Right ventricle myocardium superior (tissue), 1 donor: ENCODE results near the gene BRINP3. TPM values are rescaled to one million over a fixed set of nuclear protein-coding genes. Genes with fewer than 3 reads are reported as not detected.

Experiments used
- ATAC-seq: fragments of 200-7000 bp; cut with Tn5 transposase; one replicate; pipeline ENCODE4 v1.9.1; 2020; ENCODE audit warnings: mild to moderate bottlenecking; ENCODE audit not compliant: poor library complexity
- DNase-seq: peaks from one replicate; pipeline ENCODE4 v3.0.0-alpha.2; 2020
- intact Hi-C: fragments of 100-400 bp; cut with DNase I; formaldehyde crosslinking; loops from one replicate; pipeline ENCODE4 v1.11.2; 2022
- total RNA-seq: library from RNA; stranded (reverse); fragmentation: NEBNext Ultra II Directional; extraction: Animal tissue kit (Norgen Biotek cat#: 25700); gene quantifications from one replicate; pipeline ENCODE4 v1.2.1, GENCODE V29; 2021
- donor health status: DM: no; HTN: yes; CAD: no; lungs with severe emphysema.

BRINP3 gene
- total RNA-seq, 1 donor from 2014 or later = 0.05 TPM

GRCh38 chr1:190344454-190344853 is 133.2 kb downstream of the BRINP3 start:
- intact Hi-C loops = no loop called here
- DNase-seq (no peak), ATAC-seq (no peak)

GRCh38 chr1:190338829-190339228 is 138.8 kb downstream of the BRINP3 start:
- ATAC-seq = no peak
- no peak for DNase-seq
- intact Hi-C loops = no loop called here

DNA sequence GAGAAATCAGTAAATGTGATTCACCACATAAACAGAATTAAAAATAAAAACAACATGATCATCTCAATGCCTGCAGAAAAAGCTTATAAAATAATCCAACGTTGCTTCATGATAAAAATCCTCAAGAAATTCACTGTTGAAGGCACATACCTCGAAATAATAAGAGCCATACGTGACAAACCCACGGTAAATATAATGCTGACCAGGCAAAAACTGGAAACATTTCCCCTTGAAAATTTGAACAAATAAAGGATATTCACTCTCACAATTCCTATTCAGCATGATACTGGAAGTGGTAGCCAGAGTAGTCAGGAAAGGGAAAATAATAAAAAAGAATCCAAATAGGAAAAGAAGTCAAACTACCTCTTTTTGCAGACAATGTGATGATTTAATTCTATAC is 148.8 kb downstream of the BRINP3 start:
- intact Hi-C loops = no loop called here
- ATAC-seq = no peak
- DNase-seq = no peak

- intact Hi-C loops = no loop called here
- DNase-seq (no peak), ATAC-seq (no peak)
Measured at GRCh38 chr1:190328361-190328760, 149.3 kb downstream of the BRINP3 start.

DNA sequence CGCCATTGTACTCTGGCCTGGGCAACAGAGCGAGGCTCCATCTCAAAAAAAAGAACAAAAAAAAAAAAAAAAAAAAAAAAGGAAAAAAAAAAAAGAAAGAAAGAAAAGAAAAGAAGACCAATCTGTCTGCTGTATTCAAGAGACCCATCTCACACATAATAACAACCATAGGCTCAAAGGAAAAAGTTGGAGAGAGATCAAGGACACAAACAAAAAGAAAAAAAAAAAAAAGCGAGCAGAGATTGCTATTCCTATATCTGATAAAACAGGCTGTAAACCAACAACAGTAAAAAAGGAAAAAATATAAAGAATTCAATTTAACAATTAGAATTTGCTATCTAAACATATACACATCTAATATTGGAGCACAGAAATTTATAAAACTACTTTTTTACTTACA is 150.4 kb downstream of the BRINP3 start:
- intact Hi-C loops = no loop called here
- DNase-seq (no peak), ATAC-seq (no peak)

GRCh38 chr1:190323530-190323929 is 154.1 kb downstream of the BRINP3 start:
- intact Hi-C loops = no loop called here
- DNase-seq (no peak), ATAC-seq (no peak)

DNA sequence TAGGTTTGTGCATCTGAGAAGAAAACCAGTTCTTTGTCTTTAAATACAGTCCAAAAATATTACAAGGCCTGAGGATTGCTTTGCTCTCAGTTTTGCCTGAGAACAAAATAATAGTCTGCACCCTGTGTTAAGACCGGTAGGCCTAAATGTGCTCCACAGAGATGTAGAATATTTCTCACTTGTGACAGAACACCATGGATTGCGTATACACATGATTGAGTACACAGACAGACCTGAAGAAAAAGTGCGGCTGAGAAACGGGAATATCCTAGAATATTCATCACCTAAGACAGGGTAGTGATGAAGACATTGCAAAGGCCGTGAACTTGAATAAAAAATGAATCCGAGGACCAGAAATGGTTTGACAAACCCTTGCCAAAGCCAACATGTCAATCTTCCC is 155.4 kb downstream of the BRINP3 start:
- no peak for DNase-seq
- ATAC-seq = no peak
- intact Hi-C loops = no loop called here

DNA sequence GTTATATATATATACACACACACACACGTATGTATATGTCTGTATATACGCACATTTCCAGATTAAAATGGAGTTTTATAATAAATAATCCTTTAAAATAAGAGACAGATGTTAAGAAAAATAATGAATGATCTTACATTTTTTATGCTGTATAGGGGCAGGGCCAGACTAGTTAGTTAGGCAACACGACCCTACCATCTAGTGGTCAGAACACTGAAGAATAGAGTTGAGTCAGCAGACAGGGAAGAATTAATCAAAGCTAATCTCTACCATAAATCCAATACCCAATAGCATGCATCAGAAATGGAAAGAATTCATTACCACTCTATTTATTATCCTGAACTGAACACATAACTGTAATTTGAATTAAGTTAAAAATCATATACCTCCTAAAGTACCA is 156.7 kb downstream of the BRINP3 start:
- intact Hi-C loops = no loop called here
- ATAC-seq = no peak

GRCh38 chr1:190312763-190313162 is 164.9 kb downstream of the BRINP3 start:
- intact Hi-C loops = no loop called here
- DNase-seq = no peak
- no peak for ATAC-seq

More for the DNA sequence above, 156.7 kb downstream of the BRINP3 start:
- no peak for DNase-seq

- DNase-seq = no peak
- ATAC-seq = no peak
- intact Hi-C loops = no loop called here
Measured at GRCh38 chr1:190303501-190303900, 174.2 kb downstream of the BRINP3 start.

GRCh38 chr1:190296453-190296852 is 181.2 kb downstream of the BRINP3 start:
- intact Hi-C loops = no loop called here
- DNase-seq (no peak), ATAC-seq (no peak)

GRCh38 chr1:190289897-190290296 is 187.8 kb downstream of the BRINP3 start:
- intact Hi-C loops = no loop called here
- ATAC-seq = no peak
- no peak for DNase-seq

GRCh38 chr1:190286111-190286510 is 191.6 kb downstream of the BRINP3 start:
- no peak for DNase-seq
- intact Hi-C loops = no loop called here
- ATAC-seq = no peak

DNA sequence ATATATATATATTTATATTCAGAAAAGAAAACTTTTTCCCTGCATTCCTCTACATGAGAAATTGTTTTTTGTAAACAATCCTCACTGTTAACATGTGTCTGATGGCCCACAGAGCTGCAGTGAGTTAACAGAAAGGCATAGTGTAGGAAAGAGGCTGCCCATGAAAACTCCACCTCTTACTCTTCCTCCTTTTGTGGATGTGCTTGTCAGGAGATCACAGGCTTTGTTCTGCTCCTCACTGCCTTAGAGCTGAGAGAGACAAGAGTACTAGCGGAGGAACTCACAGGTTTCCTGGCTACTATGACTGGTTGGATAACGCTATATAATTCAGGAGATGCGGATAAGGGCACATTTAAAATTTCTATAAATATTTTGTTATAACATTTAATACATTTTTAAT is 200.6 kb downstream of the BRINP3 start:
- intact Hi-C loops = no loop called here
- ATAC-seq = no peak
- DNase-seq = no peak

GRCh38 chr1:190274721-190275120 is 202.9 kb downstream of the BRINP3 start:
- no peak for DNase-seq
- intact Hi-C loops = no loop called here
- no peak for ATAC-seq

DNA sequence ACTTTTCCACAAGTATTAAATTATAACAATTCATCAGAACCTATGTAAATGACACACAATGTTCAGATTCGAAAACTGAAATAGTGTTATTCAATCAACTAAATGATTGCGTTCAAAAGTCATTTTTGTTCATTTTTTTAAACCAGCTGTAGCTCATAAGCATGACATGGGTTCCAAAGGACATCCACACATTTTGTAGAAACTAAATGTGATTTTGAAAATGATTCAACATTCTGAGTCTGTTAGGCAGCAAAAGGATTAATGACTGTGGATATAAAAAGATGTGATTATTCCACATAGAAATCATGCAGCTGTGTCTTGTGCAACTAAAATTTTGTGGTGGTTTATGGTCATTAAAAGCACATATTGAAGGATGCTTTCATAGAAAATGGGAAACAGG is 204.5 kb downstream of the BRINP3 start:
- DNase-seq = no peak
- intact Hi-C loops = no loop called here
- ATAC-seq = no peak

GRCh38 chr1:190262538-190262937 is 215.1 kb downstream of the BRINP3 start:
- ATAC-seq (no peak), DNase-seq (no peak)
- intact Hi-C loops = no loop called here

DNA sequence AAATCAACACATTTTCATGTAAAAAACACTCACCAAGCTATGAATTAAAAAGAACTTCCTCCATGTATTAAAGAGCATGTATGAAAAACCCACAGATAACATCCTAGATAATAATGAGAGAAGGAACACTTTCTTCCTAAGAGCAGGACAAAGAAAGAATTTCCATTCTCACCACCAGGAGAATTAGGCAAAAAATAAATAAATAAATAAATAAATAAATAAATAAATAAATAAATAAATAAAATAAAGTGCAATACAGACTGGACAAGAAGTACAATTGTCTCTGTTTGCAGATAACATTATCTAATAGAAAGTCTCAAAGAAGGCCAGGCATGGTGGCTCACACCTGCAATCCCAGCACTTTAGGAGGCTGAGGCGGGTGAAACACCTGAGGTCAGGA is 218.2 kb downstream of the BRINP3 start:
- ATAC-seq (no peak), DNase-seq (no peak)
- intact Hi-C loops = no loop called here

- intact Hi-C loops = no loop called here
- ATAC-seq (no peak), DNase-seq (no peak)
Measured at GRCh38 chr1:190258003-190258402, 219.7 kb downstream of the BRINP3 start.

- intact Hi-C loops = no loop called here
- ATAC-seq (no peak), DNase-seq (no peak)
Measured at GRCh38 chr1:190252046-190252445, 225.6 kb downstream of the BRINP3 start.

DNA sequence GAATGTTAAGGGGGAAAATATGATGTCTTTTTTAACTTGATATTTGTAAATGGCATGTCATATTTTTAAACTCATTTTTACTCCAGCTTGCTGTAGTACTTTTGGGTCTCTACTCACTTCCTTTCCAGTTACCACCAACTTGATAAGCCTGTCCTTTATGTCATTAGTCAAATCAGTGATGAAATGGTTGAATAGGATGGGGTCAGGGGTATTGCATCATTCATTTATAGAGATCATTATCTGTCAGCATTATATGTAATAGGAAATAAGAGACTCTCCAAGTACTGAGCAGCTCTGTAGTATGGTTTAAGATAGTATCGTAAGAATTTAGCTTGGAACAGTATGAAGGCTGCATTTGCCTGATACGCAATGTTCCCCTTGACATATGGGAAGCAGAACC is 227.3 kb downstream of the BRINP3 start:
- ATAC-seq (no peak), DNase-seq (no peak)
- intact Hi-C loops = no loop called here

- intact Hi-C loops = no loop called here
- DNase-seq (no peak), ATAC-seq (no peak)
Measured at GRCh38 chr1:190244406-190244805, 233.3 kb downstream of the BRINP3 start.
